NCI-H460 (cell line): ENCODE data around the gene JADE3. TPM values are rescaled to one million over a fixed set of nuclear protein-coding genes. Genes with fewer than 3 reads are reported as not detected.
A peak's percentile ranks its signal among the peaks of the same experiment; 100 is the strongest.
"Not testable (repeated sequence)": the region's sequence is repeated elsewhere in the genome, so short reads cannot be mapped to it uniquely, and the experiment has no call there.

Experiments used
- DNase-seq: peaks from one replicate; pipeline ENCODE4 v3.0.0-alpha.2; 2016; ENCODE audit warnings: low read depth; ENCODE audit errors: extremely low read depth
- total RNA-seq: library from RNA; depleted of rRNA; stranded (reverse); fragments of >200 nt; shearing (Covaris generic); gene quantifications from 2 replicates; pipeline ENCODE4 v1.2.3, GENCODE V29; 2014

JADE3 gene
- total RNA-seq, 1 experiment from 2014 or later, result 9.8 TPM

GRCh38 chrX:46929439-46930261 lies 17.4 kb downstream of the JADE3 start:
- no peak for DNase-seq

DNA sequence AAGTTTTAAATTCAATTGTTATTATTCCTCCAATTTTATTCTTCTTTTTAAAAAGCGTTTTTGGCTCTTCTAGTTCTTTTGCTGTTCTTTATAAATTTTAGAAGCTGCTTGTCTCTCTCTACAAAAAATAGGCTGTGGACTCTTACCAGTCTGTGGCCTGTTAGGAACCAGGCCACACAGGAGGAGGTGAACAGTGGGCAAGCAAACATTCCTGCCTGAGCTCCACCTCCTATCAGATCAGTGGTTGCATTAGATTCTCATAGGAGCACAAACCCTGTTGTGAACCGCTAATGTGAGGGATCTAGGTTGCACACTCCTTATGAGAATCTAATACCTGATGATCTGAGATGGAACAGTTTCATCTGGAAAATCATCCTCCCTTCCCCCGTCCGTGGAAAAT lies 23.1 kb downstream of the JADE3 start:
- DNase-seq, result no peak

- DNase-seq, result no peak
Observed at GRCh38 chrX:46938589-46938988, 26.4 kb downstream of the JADE3 start.

GRCh38 chrX:46941341-46941740 lies 29.1 kb downstream of the JADE3 start:
- DNase-seq, result no peak

GRCh38 chrX:46953137-46953527 lies 40.9 kb downstream of the JADE3 start:
- no peak for DNase-seq

GRCh38 chrX:46953597-46953996 lies 41.4 kb downstream of the JADE3 start:
- no peak for DNase-seq

- no peak for DNase-seq
Observed at GRCh38 chrX:46954716-46955115, 42.5 kb downstream of the JADE3 start.

- not testable (repeated sequence) for DNase-seq
Observed at GRCh38 chrX:46956589-46956988, 44.4 kb downstream of the JADE3 start.

GRCh38 chrX:46957297-46957696 lies 45.1 kb downstream of the JADE3 start:
- no peak for DNase-seq

GRCh38 chrX:46959101-46959500 lies 46.9 kb downstream of the JADE3 start:
- DNase-seq, result no peak

DNA sequence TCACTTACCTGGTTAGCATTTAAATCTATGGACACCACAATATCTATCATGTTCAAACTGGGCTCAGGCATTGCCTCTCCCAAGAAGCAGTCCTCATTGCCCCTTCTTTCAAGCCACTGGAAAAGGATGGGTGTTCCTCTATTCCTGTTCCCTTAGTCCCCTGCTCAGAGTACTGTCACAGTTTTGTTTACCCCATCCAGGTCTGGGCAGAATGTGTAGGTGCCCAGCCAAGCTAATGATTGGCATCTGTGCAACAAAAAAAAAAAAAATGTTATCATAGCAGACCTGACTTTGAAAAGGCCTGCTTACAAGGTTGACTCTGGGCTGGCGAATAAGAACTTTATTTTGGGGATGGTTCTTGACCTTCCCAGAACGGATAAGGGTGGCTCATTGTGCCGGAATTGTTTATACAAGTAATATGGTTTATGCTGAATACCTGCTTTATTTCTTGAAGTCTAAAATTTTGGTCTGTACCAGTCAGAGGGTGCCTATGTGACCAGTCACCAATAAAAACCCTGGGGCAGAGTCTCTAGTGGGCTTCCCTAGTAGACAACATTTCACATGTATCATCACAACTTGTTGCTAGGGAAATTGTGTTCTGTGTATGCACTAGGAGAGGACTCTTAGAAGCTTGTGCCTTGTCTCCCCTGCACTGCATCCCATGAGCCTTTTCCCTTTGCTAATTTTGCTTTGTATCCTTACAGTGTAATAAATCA lies 47.9 kb downstream of the JADE3 start:
- DNase-seq, result no peak

GRCh38 chrX:46961097-46961496 lies 48.9 kb downstream of the JADE3 start:
- DNase-seq, result no peak

GRCh38 chrX:46961574-46962283 lies 49.5 kb downstream of the JADE3 start:
- DNase-seq, result no peak

DNA sequence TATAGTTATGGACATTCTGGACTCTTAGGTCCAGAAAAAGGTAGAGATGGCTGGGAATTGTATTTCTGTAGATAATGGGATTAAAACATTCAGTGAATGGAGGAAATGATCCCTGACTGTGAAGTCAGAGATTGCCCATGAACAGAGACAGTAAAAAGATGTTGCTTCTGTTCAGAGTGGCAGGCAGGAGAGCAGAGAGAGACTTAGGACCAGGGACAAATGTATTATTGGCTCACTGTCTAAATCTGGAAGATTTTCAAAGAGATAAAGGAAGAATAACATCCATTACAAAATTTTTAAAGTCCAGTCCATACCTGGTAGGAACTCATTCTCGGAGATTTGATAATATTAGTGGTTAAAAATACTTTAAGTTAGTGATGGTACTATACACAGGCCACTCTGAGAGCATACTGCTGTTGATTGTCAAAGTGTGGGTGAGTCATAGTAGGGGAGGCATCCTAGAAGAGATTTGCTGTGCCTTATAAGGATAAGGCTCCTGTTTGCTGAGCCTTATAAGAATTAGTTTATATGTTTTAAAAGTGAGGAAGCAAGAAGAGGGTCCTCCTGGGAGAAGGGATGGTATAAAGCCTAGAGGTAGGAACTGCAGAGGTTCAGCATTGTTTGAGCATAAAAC lies 53.0 kb downstream of the JADE3 start:
- no peak for DNase-seq

GRCh38 chrX:46967547-46967946 lies 55.3 kb downstream of the JADE3 start:
- DNase-seq, result no peak

- not testable (repeated sequence) for DNase-seq
Observed at GRCh38 chrX:46977046-46977445, 64.8 kb downstream of the JADE3 start.

- DNase-seq, result peak; percentile 80
Observed at GRCh38 chrX:46978341-46979291, 66.4 kb downstream of the JADE3 start.

DNA sequence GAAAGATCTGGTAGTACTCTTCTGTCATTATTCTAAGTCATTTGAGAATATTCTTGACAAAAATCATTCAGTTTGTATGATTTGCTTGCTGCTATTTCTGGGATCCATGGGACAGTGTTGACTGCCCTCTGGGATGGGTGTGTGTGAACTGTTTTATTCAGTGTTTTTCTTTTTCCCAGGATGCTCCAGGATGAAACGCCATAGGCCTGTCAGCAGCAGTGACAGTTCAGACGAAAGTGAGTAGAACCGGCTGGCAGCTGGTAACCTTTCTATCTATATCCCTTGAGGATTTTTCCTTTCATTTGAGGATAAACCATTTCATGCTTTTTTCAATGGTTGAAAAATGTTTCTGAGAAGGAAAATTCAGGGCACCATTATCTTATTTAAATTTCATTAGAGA lies 72.5 kb downstream of the JADE3 start:
- DNase-seq, result no peak

DNA sequence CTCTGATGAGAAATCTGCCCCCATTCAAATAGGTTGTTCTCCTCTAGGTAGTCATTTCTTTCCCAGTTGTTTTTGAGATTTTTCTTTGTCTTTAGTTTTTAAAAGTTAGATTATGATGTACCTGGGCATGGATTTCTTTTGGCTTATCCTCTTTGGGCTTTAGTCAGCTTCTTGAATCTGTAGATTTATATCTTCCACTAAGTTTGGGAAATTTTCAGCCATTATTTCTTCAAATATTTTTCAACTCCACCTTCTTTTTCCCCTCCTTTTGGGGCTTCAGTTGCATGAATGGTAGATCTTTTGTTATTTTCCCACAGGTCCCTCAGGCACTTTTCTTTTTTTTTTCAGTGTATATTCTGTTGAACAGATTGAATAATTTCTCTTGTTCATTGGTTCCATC lies 77.3 kb downstream of the JADE3 start:
- no peak for DNase-seq

DNA sequence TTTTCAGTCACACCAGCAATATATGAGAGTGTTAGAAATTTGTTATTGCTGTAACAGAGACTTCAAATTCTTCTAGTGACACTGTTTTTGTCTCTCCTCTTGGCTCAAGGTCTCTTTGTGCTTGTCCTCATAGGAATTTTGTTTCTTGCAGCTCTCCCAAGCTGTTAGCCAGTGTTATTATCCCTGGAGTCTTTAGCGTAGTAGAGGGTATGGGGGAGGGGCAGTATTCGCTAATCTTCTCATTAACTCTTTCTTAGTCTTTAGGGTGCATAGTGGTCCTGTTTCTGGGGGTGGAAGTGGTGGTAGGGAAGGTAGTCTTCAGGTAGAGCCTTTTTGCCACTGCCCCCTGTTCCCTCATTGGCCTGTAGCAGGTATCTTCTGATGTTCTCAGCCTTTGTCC lies 79.4 kb downstream of the JADE3 start:
- no peak for DNase-seq
